NCI-H460 (cell line): ENCODE data around the gene TMEM256. TPM values are rescaled to one million over a fixed set of nuclear protein-coding genes. Genes with fewer than 3 reads are reported as not detected.

ENCODE experiments used
- DNase-seq: peaks from one replicate; pipeline ENCODE4 v3.0.0-alpha.2; 2016; ENCODE audit warnings: low read depth; ENCODE audit errors: extremely low read depth
- total RNA-seq: library from RNA; depleted of rRNA; stranded (reverse); fragments of >200 nt; shearing (Covaris generic); gene quantifications from 2 replicates; pipeline ENCODE4 v1.2.3, GENCODE V29; 2014

TMEM256 gene
- total RNA-seq, 1 experiment from 2014 or later: 107 TPM

- DNase-seq: no peak
Observed at GRCh38 chr17:7431231-7431630, 27.3 kb upstream of the TMEM256 start.

DNA sequence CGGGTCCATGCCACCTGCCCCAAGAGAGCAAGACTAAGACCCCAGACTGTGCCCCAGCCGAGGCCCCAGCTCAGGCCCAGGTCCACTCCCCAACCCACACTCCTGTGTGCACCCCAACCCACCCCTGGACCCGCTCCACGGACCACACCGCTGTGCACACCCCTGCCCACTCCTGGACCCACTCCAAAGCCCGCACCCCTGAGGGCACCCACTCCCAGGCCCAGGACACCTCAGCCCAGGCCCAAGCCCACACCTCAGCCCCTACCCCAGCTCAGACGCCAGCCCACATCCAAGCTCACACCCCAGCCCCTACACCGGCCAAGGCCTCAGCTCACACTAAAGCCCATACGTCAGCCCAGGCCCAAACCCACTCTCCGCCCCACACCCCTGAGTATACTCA is 25.8 kb upstream of the TMEM256 start:
- no peak for DNase-seq

GRCh38 chr17:7428557-7428956 is 24.7 kb upstream of the TMEM256 start, which contains the start of gene SPEM3:
Gene SPEM3 (plus strand): TSS chr17:7428857. CDS start chr17:7428903, 46 bp downstream.
- DNase-seq: no peak

- DNase-seq: no peak
Observed at GRCh38 chr17:7427549-7427948, 23.7 kb upstream of the TMEM256 start.

DNA sequence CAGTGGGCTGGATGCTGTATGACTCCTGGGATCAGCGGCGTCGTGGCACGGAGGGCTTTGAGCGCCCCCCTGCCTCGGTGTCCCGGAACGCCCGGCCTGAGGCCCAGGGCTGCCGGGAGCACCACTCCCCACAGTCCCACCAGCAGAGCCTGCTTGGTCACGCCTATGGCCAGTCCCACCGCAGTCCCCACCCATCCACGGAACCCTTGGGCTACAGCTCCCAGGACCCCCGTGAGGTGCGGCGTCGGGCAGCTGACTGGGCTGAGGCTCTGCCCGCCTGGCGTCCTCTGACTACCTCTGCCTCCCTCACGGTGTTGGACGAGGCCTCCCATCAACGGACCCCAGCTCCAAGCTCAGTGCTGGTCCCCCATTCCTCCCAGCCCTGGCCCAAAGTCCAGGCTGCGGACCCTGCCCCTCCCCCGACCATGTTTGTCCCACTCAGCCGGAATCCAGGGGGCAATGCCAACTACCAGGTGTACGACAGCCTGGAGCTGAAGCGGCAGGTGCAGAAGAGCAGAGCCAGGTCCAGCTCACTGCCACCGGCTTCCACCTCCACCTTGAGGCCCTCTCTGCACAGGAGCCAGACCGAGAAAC is 23.1 kb upstream of the TMEM256 start:
- DNase-seq: no peak

DNA sequence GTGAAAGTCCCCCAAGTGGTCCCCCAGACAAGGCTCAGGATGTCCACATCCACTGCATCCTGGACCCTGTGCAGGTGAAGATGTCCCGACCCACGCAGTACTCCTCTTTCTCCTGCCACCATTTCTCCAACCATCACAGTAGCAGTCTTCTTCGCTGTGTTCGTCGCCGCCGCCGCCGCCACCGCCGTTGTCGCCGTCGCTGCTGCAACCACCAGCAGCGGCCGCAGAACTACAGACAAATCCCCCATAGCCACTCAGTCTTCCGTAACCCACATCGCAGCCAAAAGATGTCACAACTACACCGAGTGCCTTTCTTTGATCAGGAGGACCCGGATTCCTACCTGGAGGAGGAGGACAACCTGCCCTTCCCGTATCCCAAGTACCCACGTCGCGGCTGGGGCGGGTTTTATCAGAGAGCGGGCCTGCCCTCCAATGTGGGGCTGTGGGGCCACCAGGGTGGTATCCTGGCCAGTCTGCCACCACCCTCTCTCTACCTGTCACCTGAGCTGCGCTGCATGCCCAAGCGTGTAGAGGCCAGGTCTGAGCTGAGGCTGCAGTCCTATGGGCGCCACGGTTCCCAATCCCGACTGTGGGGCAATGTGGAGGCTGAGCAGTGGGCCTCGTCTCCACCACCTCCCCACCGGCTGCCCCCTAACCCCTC is 22.4 kb upstream of the TMEM256 start:
- no peak for DNase-seq

- DNase-seq: no peak
Observed at GRCh38 chr17:7425756-7426155, 21.9 kb upstream of the TMEM256 start.

- no peak for DNase-seq
Observed at GRCh38 chr17:7425316-7425715, 21.4 kb upstream of the TMEM256 start, which contains the start of gene SPEM2. Gene SPEM2 (plus strand): TSS chr17:7425616. CDS start chr17:7425689, 73 bp downstream.

GRCh38 chr17:7423679-7424078 is 19.8 kb upstream of the TMEM256 start:
- no peak for DNase-seq

- DNase-seq: no peak
Observed at GRCh38 chr17:7421186-7421585, 17.3 kb upstream of the TMEM256 start.

- no peak for DNase-seq
Observed at GRCh38 chr17:7419819-7420610, 16.1 kb upstream of the TMEM256 start, which contains the start of gene SPEM1. Gene SPEM1 (plus strand): TSS chr17:7420324. CDS start chr17:7420385, 61 bp downstream.

GRCh38 chr17:7418472-7419152 is 14.7 kb upstream of the TMEM256 start:
- no peak for DNase-seq

GRCh38 chr17:7417056-7417655 is 13.3 kb upstream of the TMEM256 start:
- DNase-seq: no peak

GRCh38 chr17:7416323-7416722 is 12.4 kb upstream of the TMEM256 start:
- DNase-seq: no peak

DNA sequence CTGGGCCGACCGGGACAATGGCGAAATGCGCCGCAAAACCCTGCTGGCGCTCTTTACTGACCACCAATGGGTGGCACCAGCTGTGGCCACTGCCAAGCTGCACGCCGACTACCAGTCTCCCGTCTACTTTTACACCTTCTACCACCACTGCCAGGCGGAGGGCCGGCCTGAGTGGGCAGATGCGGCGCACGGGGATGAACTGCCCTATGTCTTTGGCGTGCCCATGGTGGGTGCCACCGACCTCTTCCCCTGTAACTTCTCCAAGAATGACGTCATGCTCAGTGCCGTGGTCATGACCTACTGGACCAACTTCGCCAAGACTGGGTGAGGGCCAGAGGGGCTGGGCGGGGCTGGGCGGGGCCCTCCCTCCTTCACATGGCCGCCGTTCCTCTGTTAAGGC is 11.9 kb upstream of the TMEM256 start:
- DNase-seq: no peak

DNA sequence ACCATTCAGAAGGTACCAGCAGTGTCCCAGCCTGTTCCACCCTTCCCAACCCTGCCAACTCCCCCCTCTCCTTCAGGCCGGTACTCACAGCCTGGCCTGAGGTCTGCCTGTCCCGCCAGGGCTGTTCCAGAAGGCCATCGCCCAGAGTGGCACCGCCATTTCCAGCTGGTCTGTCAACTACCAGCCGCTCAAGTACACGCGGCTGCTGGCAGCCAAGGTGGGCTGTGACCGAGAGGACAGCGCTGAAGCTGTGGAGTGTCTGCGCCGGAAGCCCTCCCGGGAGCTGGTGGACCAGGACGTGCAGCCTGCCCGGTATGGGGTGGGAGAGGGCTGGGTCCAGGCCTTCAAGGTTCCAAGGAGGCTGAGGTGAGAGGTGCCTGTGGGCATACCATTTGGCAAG is 10.9 kb upstream of the TMEM256 start:
- no peak for DNase-seq

- DNase-seq: no peak
Observed at GRCh38 chr17:7413346-7413985, 9.6 kb upstream of the TMEM256 start.

DNA sequence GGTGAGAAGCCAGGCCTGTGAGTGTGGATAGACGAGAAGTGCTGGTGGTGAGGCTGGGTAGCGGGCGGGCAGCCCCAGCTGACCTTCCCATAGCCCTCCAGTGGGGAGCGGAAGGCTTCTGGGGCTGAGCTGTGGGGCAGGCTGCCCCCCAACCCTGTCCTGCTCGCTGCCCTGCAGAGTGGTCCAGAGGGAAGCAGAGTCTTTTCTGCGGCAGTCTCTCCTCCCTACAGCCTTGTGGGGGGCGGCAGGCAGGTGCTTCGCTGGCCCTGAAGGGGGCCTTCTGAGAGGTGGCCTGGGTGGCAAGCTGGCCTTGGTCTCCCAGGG is 7.5 kb upstream of the TMEM256 start:
- DNase-seq: no peak

- DNase-seq: no peak
Observed at GRCh38 chr17:7410634-7411426, 6.9 kb upstream of the TMEM256 start.
